Stomach (tissue), 4 donors: ENCODE results near the gene SAP25.

Source experiments
- CTCF ChIP-seq, 7 experiments: fragments of 450-650 bp in 4 of 7; fragments of 200-600 bp in 3 of 7; sonication (generic) in 3 of 7; IDR thresholded peaks; one replicate each; pipeline ENCODE4 v1.5.1; 2016 to 2019; ENCODE audit warnings: antibody characterized with exemption in 7 of 7, control low read depth in 2 of 7, mild to moderate bottlenecking in 1 of 7
- EP300 ChIP-seq: sonication (generic); formaldehyde crosslinking; IDR thresholded peaks from one replicate; pipeline ENCODE4 v1.6.1; 2017; ENCODE audit warnings: antibody characterized with exemption
- POLR2A ChIP-seq, 4 donors: fragments of 450-650 bp; IDR thresholded peaks; one replicate each; pipeline ENCODE4 v1.6.1; 2016; ENCODE audit warnings: antibody characterized with exemption in 4 of 4, control low read depth in 2 of 4, mild to moderate bottlenecking in 1 of 4, moderate library complexity in 1 of 4

GRCh38 chr7:100546926-100547800, 26.5 kb downstream of the SAP25 start:
- TF ChIP-seq CTCF (IDR thresholded peaks at IDR 0.05): no peak
- TF ChIP-seq EP300: no peak
- no peak for TF ChIP-seq POLR2A (IDR thresholded peaks at IDR 0.05)
